Prostate gland (tissue), 2 donors: ENCODE measurements around the gene EPB41L4A.

Source experiments
- CTCF ChIP-seq, 4 experiments: fragments of 200-600 bp in 2 of 4; fragments of 450-650 bp in 2 of 4; sonication (generic) in 2 of 4; IDR thresholded peaks; 1 replicate in 3 of 4; 2 replicates in 1 of 4; pipeline ENCODE4 v1.5.1; 2016 to 2019; ENCODE audit warnings: antibody characterized with exemption in 4 of 4, mild to moderate bottlenecking in 2 of 4, moderate library complexity in 2 of 4
- POLR2A ChIP-seq: fragments of 450-650 bp; IDR thresholded peaks from one replicate; pipeline ENCODE4 v1.6.1; 2016; ENCODE audit warnings: antibody characterized with exemption, mild to moderate bottlenecking
- POLR2AphosphoS5 ChIP-seq: sonication (generic); formaldehyde crosslinking; IDR thresholded peaks from one replicate; pipeline ENCODE4 v1.6.1; 2017; ENCODE audit warnings: antibody characterized with exemption

GRCh38 chr5:112116371-112116770 is 302.7 kb downstream of the EPB41L4A start:
- TF ChIP-seq CTCF (IDR thresholded peaks at IDR 0.05): no peak
- no peak for TF ChIP-seq POLR2A
- no peak for TF ChIP-seq POLR2AphosphoS5
